ENCODE data around the gene UXT.

The UXT gene

GRCh38 chrX:47649781-47650163 is 9.2 kb downstream of the UXT start:
- no peak for DNase-seq (ENCODE audit: low read depth, low spot score)

- DNase-seq (ENCODE audit: low read depth, low spot score): no peak
These were observed 9.7 kb downstream of the UXT start for GRCh38 chrX:47649271-47649670.

- DNase-seq (ENCODE audit: low read depth, low spot score): no peak
These were observed 10.6 kb downstream of the UXT start for GRCh38 chrX:47648376-47648775.

- no peak for DNase-seq (ENCODE audit: low read depth, low spot score)
These were observed 12.3 kb downstream of the UXT start for GRCh38 chrX:47646636-47647035.

- no peak for DNase-seq (ENCODE audit: low read depth, low spot score)
These were observed 13.4 kb downstream of the UXT start for GRCh38 chrX:47645530-47645929.

GRCh38 chrX:47644557-47645091 is 14.4 kb downstream of the UXT start:
- DNase-seq (ENCODE audit: low read depth, low spot score): no peak

GRCh38 chrX:47643926-47644325 is 15.1 kb downstream of the UXT start:
- DNase-seq (ENCODE audit: low read depth, low spot score): no peak

- no peak for DNase-seq (ENCODE audit: low read depth, low spot score)
These were observed 20.2 kb downstream of the UXT start for GRCh38 chrX:47638816-47639215.

GRCh38 chrX:47637546-47638195 is 21.3 kb downstream of the UXT start:
- DNase-seq (ENCODE audit: low read depth, low spot score): no peak

- no peak for DNase-seq (ENCODE audit: low read depth, low spot score)
These were observed 24.0 kb downstream of the UXT start for GRCh38 chrX:47634871-47635575.

GRCh38 chrX:47633689-47634590 is 25.0 kb downstream of the UXT start:
- no peak for DNase-seq (ENCODE audit: low read depth, low spot score)

- no peak for DNase-seq (ENCODE audit: low read depth, low spot score)
These were observed 26.3 kb downstream of the UXT start for GRCh38 chrX:47632666-47633065.

- no peak for DNase-seq (ENCODE audit: low read depth, low spot score)
These were observed 27.3 kb downstream of the UXT start for GRCh38 chrX:47631676-47632075.

- no peak for DNase-seq (ENCODE audit: low read depth, low spot score)
These were observed 29.4 kb downstream of the UXT start, which contains the start of gene CFP for GRCh38 chrX:47629419-47630200. TSS of gene CFP (minus strand) at chrX:47629930. CDS start at chrX:47629844, 86 bp downstream.

- DNase-seq (ENCODE audit: low read depth, low spot score): no peak
These were observed 30.0 kb downstream of the UXT start for GRCh38 chrX:47628982-47629381.

GRCh38 chrX:47625365-47625764 is 33.6 kb downstream of the UXT start:
- DNase-seq (ENCODE audit: low read depth, low spot score): no peak

GRCh38 chrX:47623540-47624027 is 35.4 kb downstream of the UXT start:
- DNase-seq (ENCODE audit: low read depth, low spot score): peak; percentile 5

- no peak for DNase-seq (ENCODE audit: low read depth, low spot score)
These were observed 37.1 kb downstream of the UXT start for GRCh38 chrX:47621851-47622250.

GRCh38 chrX:47620303-47620685 is 38.7 kb downstream of the UXT start:
- DNase-seq (ENCODE audit: low read depth, low spot score): no peak

GRCh38 chrX:47619486-47620302 is 39.3 kb downstream of the UXT start, which contains the start of gene SYN1:
TSS of gene SYN1 (minus strand) at chrX:47619857. CDS start at chrX:47619728, 129 bp downstream.
- peak; percentile 16 for DNase-seq (ENCODE audit: low read depth, low spot score)

All from brain pericyte (primary cell).